ENCODE data around the gene POLG2.
"Not testable (repeated sequence)": the region's sequence is repeated elsewhere in the genome, so short reads cannot be mapped to it uniquely, and the experiment has no call there.

The POLG2 gene

DNA sequence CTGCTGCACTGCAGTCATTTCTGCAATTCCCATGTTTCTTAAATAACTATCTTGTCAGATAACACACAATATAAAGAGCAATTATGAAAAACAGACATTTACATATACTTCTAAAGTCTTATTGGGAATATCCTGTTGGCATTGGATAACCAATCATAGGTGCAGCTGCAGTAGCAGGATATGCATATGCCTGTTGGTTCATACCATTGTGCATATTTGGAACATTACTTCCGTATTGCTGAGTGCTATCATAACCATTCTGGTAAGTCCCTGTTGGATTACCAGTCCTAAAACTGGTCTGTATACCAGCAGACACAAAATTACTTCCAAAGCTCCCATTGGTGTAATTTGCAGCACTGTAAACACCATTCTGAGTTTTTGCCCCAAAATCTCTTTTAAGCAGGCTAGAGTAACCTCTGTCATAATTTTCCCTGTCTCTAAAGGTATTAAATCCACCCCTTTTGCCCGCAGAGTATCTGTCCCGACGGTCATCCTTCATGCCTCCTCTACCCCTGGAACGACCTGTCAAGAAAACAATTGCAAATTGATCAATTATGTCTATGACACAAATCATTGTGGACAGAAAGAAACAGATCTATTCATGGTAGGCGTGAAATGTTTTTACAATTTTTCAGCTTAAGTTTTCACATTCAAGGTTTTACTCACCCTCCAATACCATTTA, 3.1 kb upstream of the POLG2 start:
- Histone ChIP-seq H3K27ac (ENCODE audit: low read depth, low read length) (peak overlapping the region; percentile 31; the same call in 1 of the 2 replicates), H3K79me2 (ENCODE audit: control insufficient read depth, insufficient read depth, low read length, unreplicated experiment) (peaks cover 62% of the 10 kb centered on the region), H2AFZ (ENCODE audit: low read length, unreplicated experiment) (no peak overlapping the region), H3K4me3 (ENCODE audit: low read depth, low read length) (no peak overlapping the region), H3K36me3 (ENCODE audit: insufficient read depth, low read length) (peaks cover 63% of the 10 kb centered on the region), H3K4me1 (ENCODE audit: control insufficient read depth, insufficient read depth, low read length, unreplicated experiment) (peaks cover 53% of the 10 kb centered on the region), H3K27me3 (ENCODE audit: insufficient read depth, low read length) (no peaks in the 10 kb centered on the region)

DNA sequence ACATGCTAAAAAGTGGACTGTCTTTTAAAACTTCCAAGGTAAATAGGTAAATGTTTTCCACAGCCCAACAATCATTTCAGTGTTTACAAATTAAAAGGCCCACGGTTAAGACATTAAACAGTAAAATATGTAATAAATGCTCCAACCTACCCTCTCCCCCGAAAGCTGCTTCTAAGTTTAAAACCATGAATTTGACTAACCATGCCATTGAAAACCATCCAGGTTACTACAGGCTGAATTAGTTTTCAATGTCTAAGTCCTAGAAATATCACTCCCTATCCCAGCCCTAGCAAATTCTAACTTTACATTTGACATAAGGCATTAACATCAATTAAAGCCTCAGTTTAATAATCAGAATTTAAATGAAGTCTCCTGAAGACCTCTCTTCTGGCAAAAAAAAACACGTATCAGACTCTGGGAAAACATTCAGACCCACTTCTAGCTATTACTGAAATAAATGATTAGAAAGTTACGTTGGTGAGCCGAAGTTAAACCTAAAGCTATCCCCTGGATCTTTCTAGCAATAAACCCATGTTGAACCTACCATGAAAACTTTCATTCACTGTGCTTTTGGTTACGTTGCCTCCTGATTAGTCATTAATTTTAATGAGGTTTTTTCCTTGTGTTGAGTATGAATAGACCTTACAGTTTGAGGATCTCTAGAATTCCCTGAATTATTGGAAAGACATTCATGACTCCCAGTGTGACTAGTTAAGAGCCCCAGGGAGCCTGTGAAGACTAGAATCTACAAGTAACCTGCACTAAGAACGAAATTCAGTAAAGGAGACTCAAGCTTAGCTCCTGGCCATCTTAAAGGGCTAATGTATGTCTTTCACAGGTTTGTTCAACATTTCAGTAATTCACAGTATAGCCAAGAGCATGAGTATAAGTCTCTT, 1.7 kb upstream of the POLG2 start:
- Histone ChIP-seq H3K4me1 (ENCODE audit: control insufficient read depth, insufficient read depth, low read length, unreplicated experiment) (peaks cover 54% of the 10 kb centered on the region), H3K36me3 (ENCODE audit: insufficient read depth, low read length) (peaks cover 55% of the 10 kb centered on the region), H3K27ac (ENCODE audit: low read depth, low read length) (peak overlapping the region; percentile 84), H3K79me2 (ENCODE audit: control insufficient read depth, insufficient read depth, low read length, unreplicated experiment) (peaks cover 58% of the 10 kb centered on the region), H3K4me3 (ENCODE audit: low read depth, low read length) (no peak overlapping the region), H3K27me3 (ENCODE audit: insufficient read depth, low read length) (no peaks in the 10 kb centered on the region), H2AFZ (ENCODE audit: low read length, unreplicated experiment) (no peak overlapping the region)

DNA sequence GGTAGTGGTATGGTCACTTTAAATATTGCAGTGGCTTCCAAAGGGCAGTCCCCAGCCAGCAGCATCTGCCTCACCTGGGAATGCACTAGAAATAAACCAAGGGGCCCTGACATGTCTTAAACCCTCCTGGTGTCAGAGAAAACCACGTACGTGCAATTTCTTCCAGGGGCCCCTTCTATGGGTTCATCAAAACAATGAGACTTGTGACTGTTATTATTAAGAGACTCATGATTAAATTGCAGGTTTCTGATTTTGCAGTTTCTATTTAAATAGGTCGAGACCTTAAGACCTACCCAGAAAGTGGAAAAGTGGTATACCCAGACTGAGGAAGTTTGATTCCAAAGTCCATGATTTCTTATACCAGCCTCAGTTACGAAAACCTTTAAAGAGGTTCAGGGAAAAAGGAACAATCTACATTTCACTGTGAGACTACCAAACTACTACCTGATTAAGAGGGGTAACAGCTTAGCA, 746 bp upstream of the POLG2 start:
- Histone ChIP-seq H2AFZ (ENCODE audit: low read length, unreplicated experiment) (no peak overlapping the region), H3K4me1 (ENCODE audit: control insufficient read depth, insufficient read depth, low read length, unreplicated experiment) (peaks cover 44% of the 10 kb centered on the region), H3K27ac (ENCODE audit: low read depth, low read length) (peak overlapping the region; percentile 84), H3K36me3 (ENCODE audit: insufficient read depth, low read length) (peaks cover 45% of the 10 kb centered on the region), H3K79me2 (ENCODE audit: control insufficient read depth, insufficient read depth, low read length, unreplicated experiment) (peaks cover 49% of the 10 kb centered on the region), H3K27me3 (ENCODE audit: insufficient read depth, low read length) (no peaks in the 10 kb centered on the region), H3K4me3 (ENCODE audit: low read depth, low read length) (peak overlapping the region; percentile 88)

DNA sequence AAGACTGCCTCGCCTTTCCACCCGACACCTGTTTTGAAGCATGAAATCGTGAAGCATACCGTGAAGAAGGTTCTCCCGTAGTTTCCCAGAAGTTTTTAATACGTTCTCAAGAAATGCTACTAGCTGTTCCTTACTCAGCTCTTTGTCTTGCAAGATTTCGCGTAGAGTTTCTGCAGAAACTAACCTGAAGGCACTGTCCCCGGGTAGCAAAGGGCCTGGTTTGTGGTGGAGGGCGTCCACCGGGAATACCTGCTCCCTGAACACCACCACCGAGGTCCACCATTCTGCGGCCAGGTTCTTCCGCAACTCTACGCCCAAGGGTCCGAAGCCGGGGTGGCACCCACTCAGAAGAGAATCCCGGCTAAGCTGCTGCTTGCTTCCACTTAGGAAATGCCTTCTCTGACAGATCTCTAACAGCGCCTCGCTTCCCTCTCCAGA, 487 bp downstream of the POLG2 start:
- Histone ChIP-seq H3K79me2 (ENCODE audit: control insufficient read depth, insufficient read depth, low read length, unreplicated experiment) (peaks cover 37% of the 10 kb centered on the region), H3K36me3 (ENCODE audit: insufficient read depth, low read length) (peaks cover 41% of the 10 kb centered on the region), H2AFZ (ENCODE audit: low read length, unreplicated experiment) (no peak overlapping the region), H3K27ac (ENCODE audit: low read depth, low read length) (peak overlapping the region; percentile 84; the same call in 1 of the 2 replicates), H3K4me1 (ENCODE audit: control insufficient read depth, insufficient read depth, low read length, unreplicated experiment) (peaks cover 33% of the 10 kb centered on the region), H3K27me3 (ENCODE audit: insufficient read depth, low read length) (no peaks in the 10 kb centered on the region), H3K4me3 (ENCODE audit: low read depth, low read length) (peak overlapping the region; percentile 88)

DNA sequence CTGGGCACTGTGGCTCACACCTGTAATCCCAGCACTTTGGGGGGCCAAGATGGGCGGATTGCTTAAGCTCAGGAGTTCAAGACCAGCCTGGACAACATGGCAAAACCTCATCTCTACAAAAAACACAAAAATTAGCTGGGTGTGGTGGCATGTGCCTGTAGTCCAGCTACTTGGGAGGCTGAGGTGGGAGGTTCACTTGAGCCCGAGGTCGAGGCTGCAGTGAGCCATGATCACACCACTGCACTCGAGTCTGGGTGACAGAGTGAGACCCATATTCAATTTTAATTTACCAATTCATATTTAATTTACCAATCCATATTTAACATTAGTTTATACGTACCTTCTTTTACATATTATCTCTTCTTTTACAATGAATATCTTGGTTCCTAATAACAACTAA, 1.6 kb downstream of the POLG2 start:
- H3K27me3 ChIP-seq (ENCODE audit: insufficient read depth, low read length); H2AFZ ChIP-seq (ENCODE audit: low read length, unreplicated experiment); H3K27ac ChIP-seq (ENCODE audit: low read depth, low read length): not testable (repeated sequence)
- H3K36me3 ChIP-seq (ENCODE audit: insufficient read depth, low read length): peaks cover 37% of the 10 kb centered on the region
- H3K79me2 ChIP-seq (ENCODE audit: control insufficient read depth, insufficient read depth, low read length, unreplicated experiment): peaks cover 26% of the 10 kb centered on the region
- peak overlapping the region; percentile 88; the same call in 1 of the 2 replicates for H3K4me3 ChIP-seq (ENCODE audit: low read depth, low read length)
- H3K4me1 ChIP-seq (ENCODE audit: control insufficient read depth, insufficient read depth, low read length, unreplicated experiment): peaks cover 23% of the 10 kb centered on the region

DNA sequence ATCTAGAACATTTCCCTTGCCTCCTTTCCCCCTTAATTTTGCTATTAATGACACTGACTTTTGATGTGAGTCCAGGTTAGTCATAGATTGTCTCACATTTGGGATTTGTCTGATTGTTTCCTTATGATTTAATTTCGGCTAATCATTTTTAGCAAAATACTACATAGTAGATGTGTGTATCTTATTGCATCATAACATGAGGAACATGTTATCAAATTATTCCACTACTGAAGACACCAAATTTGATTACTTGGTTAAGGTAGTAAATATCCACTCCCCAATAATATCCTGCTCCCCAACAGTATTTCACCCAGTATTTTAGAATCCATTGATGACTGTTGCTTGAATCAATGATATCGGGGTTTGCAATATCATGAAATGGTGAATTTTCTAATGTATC, 2.7 kb downstream of the POLG2 start:
- peaks cover 18% of the 10 kb centered on the region for H3K79me2 ChIP-seq (ENCODE audit: control insufficient read depth, insufficient read depth, low read length, unreplicated experiment)
- H3K4me3 ChIP-seq (ENCODE audit: low read depth, low read length): peak overlapping the region; percentile 62
- H3K4me1 ChIP-seq (ENCODE audit: control insufficient read depth, insufficient read depth, low read length, unreplicated experiment): peaks cover 13% of the 10 kb centered on the region
- H3K36me3 ChIP-seq (ENCODE audit: insufficient read depth, low read length): peaks cover 31% of the 10 kb centered on the region
- H3K27me3 ChIP-seq (ENCODE audit: insufficient read depth, low read length): no peaks in the 10 kb centered on the region
- no peak overlapping the region for H2AFZ ChIP-seq (ENCODE audit: low read length, unreplicated experiment)
- H3K27ac ChIP-seq (ENCODE audit: low read depth, low read length): no peak overlapping the region

DNA sequence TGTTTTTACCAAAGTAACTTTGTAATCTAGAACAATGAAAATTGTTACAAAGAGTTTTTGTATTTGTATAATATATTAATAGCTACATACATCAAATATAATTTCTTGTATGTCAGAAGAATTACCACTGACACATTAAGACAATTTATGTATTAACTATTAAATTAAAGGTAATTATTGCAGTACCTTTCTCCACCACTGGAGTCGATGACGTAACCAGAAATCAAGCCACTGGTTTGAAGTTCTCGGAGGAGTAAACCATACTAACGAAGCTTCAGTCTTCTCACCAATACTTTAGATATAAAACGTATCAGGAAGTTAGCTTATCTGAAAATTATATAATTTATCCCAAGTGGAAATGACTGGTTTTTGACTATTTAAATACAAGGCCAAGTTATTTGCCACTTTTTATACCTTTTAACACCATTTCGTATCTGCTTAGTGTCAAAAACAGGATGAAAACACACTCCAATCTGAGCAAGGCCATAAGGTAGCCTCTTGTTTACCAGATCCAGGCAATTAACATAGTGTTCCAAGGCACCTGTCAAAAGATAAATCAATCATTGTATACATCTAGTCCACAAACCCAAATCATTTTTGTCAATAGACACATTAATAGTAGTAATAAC, 4.3 kb downstream of the POLG2 start:
- peaks cover 26% of the 10 kb centered on the region for H3K36me3 ChIP-seq (ENCODE audit: insufficient read depth, low read length)
- H2AFZ ChIP-seq (ENCODE audit: low read length, unreplicated experiment): no peak overlapping the region
- no peak overlapping the region for H3K4me3 ChIP-seq (ENCODE audit: low read depth, low read length)
- H3K27ac ChIP-seq (ENCODE audit: low read depth, low read length): no peak overlapping the region
- peaks cover 18% of the 10 kb centered on the region for H3K79me2 ChIP-seq (ENCODE audit: control insufficient read depth, insufficient read depth, low read length, unreplicated experiment)
- peaks cover 7% of the 10 kb centered on the region for H3K4me1 ChIP-seq (ENCODE audit: control insufficient read depth, insufficient read depth, low read length, unreplicated experiment)
- H3K27me3 ChIP-seq (ENCODE audit: insufficient read depth, low read length): no peaks in the 10 kb centered on the region

DNA sequence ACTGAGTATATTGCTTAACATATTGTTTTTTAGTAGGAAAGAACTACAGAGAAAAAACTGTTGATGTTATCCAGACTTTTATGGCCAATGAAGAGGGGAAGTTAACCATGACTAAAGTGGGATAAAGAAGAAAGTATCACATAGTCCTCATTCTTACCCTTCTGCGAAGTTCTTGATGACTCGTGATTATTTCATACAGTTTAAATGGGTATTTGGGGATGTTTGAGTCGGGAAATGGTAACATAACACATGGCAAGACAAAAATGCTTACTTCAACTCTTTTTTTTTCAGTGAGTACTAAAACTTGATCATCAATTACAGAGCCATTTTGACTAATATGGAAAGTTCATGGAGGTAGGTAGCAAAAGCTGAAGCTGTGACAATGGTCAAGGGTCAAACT, 4.9 kb downstream of the POLG2 start:
- Histone ChIP-seq H3K36me3 (ENCODE audit: insufficient read depth, low read length) (peaks cover 26% of the 10 kb centered on the region), H3K27me3 (ENCODE audit: insufficient read depth, low read length) (no peaks in the 10 kb centered on the region), H3K4me3 (ENCODE audit: low read depth, low read length) (no peak overlapping the region), H2AFZ (ENCODE audit: low read length, unreplicated experiment) (no peak overlapping the region), H3K27ac (ENCODE audit: low read depth, low read length) (no peak overlapping the region), H3K79me2 (ENCODE audit: control insufficient read depth, insufficient read depth, low read length, unreplicated experiment) (peaks cover 18% of the 10 kb centered on the region), H3K4me1 (ENCODE audit: control insufficient read depth, insufficient read depth, low read length, unreplicated experiment) (peaks cover 7% of the 10 kb centered on the region)

DNA sequence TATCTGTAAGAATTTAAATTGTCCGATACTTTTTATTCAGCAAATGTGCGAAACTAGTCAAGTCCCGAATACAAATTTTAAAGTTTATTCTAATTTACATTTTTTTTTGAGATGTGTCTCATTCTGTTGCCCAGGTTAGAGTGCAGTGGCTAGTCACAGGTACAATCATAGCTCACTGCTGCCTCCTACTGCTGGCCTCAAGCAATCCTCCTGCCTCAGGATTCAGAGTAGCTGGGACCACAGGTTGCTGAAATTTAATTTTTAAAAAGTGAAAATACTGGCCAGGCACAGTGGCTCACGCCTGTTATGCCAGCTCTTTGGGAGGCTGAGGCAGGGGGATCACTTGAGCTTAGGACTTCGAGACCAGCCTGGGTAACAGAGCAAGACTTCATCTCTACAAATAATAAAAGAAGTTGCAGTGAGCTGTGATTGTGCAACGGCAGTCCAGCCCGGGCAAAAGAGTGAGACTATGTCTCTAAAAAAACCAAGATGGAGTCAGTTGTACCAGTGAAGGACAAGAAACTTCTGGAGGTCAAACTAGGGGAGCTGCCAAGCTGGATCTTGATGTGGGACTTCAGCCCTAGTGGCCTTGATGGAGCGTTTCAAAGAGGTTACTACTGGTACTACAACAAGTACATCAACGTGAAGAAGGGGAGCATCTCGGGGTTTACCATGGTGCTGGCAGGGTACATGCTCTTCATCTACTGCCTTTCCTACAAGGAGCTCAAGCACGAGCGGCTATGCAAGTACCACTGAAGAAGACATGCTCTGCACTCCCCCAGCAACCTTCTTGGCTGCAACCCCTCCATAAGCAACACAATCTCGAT, 5.6 kb downstream of the POLG2 start:
- no peak overlapping the region for H2AFZ ChIP-seq (ENCODE audit: low read length, unreplicated experiment)
- no peaks in the 10 kb centered on the region for H3K27me3 ChIP-seq (ENCODE audit: insufficient read depth, low read length)
- H3K79me2 ChIP-seq (ENCODE audit: control insufficient read depth, insufficient read depth, low read length, unreplicated experiment): peaks cover 15% of the 10 kb centered on the region
- peaks cover 7% of the 10 kb centered on the region for H3K4me1 ChIP-seq (ENCODE audit: control insufficient read depth, insufficient read depth, low read length, unreplicated experiment)
- H3K27ac ChIP-seq (ENCODE audit: low read depth, low read length): no peak overlapping the region
- peaks cover 26% of the 10 kb centered on the region for H3K36me3 ChIP-seq (ENCODE audit: insufficient read depth, low read length)
- no peak overlapping the region for H3K4me3 ChIP-seq (ENCODE audit: low read depth, low read length)

DNA sequence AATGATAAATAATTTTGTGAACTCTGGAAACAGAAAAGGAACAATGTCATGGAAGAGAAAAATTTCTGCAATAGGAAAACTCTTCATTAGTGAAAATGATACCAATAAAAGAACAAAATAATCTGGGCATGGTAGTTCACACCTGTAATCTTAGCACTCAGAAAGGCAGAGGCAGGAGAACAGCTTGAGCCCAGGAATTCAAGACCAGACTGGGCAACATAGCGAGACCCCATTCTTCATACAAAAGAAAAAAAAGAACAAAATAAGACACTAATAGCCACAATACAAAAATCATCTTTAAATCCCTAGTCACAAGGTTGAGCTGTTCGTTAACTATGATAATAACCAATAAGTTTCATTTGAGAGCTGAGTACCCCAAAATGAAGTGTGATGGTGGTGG, 8.6 kb downstream of the POLG2 start:
- H3K4me3 ChIP-seq (ENCODE audit: low read depth, low read length): no peak overlapping the region
- H2AFZ ChIP-seq (ENCODE audit: low read length, unreplicated experiment): no peak overlapping the region
- H3K79me2 ChIP-seq (ENCODE audit: control insufficient read depth, insufficient read depth, low read length, unreplicated experiment): no peaks in the 10 kb centered on the region
- no peak overlapping the region for H3K27ac ChIP-seq (ENCODE audit: low read depth, low read length)
- H3K4me1 ChIP-seq (ENCODE audit: control insufficient read depth, insufficient read depth, low read length, unreplicated experiment): no peaks in the 10 kb centered on the region
- peaks cover 21% of the 10 kb centered on the region for H3K36me3 ChIP-seq (ENCODE audit: insufficient read depth, low read length)
- no peaks in the 10 kb centered on the region for H3K27me3 ChIP-seq (ENCODE audit: insufficient read depth, low read length)
